Smooth muscle cell (in vitro differentiated cells): Measurements from ENCODE around the gene ASMTL. TPM values are rescaled to one million over a fixed set of nuclear protein-coding genes. Genes with fewer than 3 reads are reported as not detected.

ENCODE experiments used
- DNase-seq: peaks from one replicate; lab custom pipeline; 2025; ENCODE audit not compliant: unreplicated experiment; lab: John Stamatoyannopoulos, UW
- H2AFZ ChIP-seq: fragments of 200-600 bp; sonication (generic); 2 replicates; pipeline ENCODE4 v1.6.0; 2016; ENCODE audit warnings: antibody characterized with exemption, low read depth, mild to moderate bottlenecking
- H3F3A ChIP-seq: fragments of 200-600 bp; sonication (generic); 2 replicates; pipeline ENCODE4 v1.6.0; 2017; ENCODE audit warnings: antibody characterized with exemption, low read depth
- H3K27ac ChIP-seq: fragments of 200-600 bp; sonication (generic); 2 replicates; pipeline ENCODE4 v1.5.1; 2016; ENCODE audit warnings: low read depth, mild to moderate bottlenecking
- H3K27me3 ChIP-seq: fragments of 200-600 bp; sonication (generic); 2 replicates; pipeline ENCODE4 v1.6.1; 2016; ENCODE audit warnings: low read depth, mild to moderate bottlenecking
- H3K36me3 ChIP-seq: fragments of 200-600 bp; sonication (generic); 2 replicates; pipeline ENCODE4 v1.5.1; 2016; ENCODE audit warnings: low read depth
- H3K4me1 ChIP-seq: fragments of 200-600 bp; sonication (generic); 2 replicates; pipeline ENCODE4 v1.5.1; 2016; ENCODE audit warnings: low read depth
- H3K4me2 ChIP-seq: fragments of 200-600 bp; sonication (generic); 2 replicates; pipeline ENCODE4 v1.6.0; 2016; ENCODE audit warnings: mild to moderate bottlenecking
- H3K4me3 ChIP-seq: fragments of 200-600 bp; sonication (generic); 2 replicates; pipeline ENCODE4 v1.5.1; 2016; ENCODE audit warnings: mild to moderate bottlenecking
- H3K79me2 ChIP-seq: fragments of 200-600 bp; sonication (generic); 2 replicates; pipeline ENCODE4 v1.6.0; 2016; ENCODE audit warnings: low read depth, mild to moderate bottlenecking
- H3K9ac ChIP-seq: fragments of 200-600 bp; sonication (generic); 2 replicates; pipeline ENCODE4 v1.6.0; 2016; ENCODE audit warnings: low read depth
- H3K9me3 ChIP-seq: fragments of 200-600 bp; sonication (generic); replicated peaks from 2 replicates; pipeline ENCODE4 v1.5.1; 2016; ENCODE audit warnings: low read depth
- H4K20me1 ChIP-seq: fragments of 200-600 bp; sonication (generic); 2 replicates; pipeline ENCODE4 v1.6.0; 2016; ENCODE audit warnings: low read depth
- CTCF ChIP-seq: fragments of 200-600 bp; sonication (generic); IDR thresholded peaks from 2 replicates; pipeline ENCODE4 v1.5.1; 2017; ENCODE audit warnings: borderline replicate concordance, mild to moderate bottlenecking, antibody characterized with exemption; ENCODE audit not compliant: insufficient read depth, poor library complexity, severe bottlenecking
- WGBS: methylation state at CpG from one replicate; pipeline ENCODE4 v1.1.7; 2016; ENCODE audit warnings: low lambda C conversion rate; 5-methylcytosine and 5-hydroxymethylcytosine counted together
- polyA plus RNA-seq: library from polyadenylated mRNA; unstranded; fragments of >200 nt; fragmentation: Nextera tagmentation; extraction: Ambion mirVana; gene quantifications from 2 replicates; pipeline ENCODE4 v1.2.1, GENCODE V29; 2016
- total RNA-seq: library from RNA; depleted of rRNA; stranded (reverse); fragments of >200 nt; gene quantifications from 2 replicates; pipeline ENCODE4 v1.2.3, GENCODE V29; 2014

Gene ASMTL
- total and polyA plus RNA-seq, 2 experiments from 2014 or later: 20.0 to 50.5 TPM

GRCh38 chrX:1496076-1496475 is 43.4 kb upstream of the ASMTL start:
- Histone ChIP-seq H3K79me2 (no peaks in the 10 kb centered on the region), H3K27me3 (no peaks in the 10 kb centered on the region), H3K9me3 (no peaks in the 10 kb centered on the region), H3K36me3 (no peaks in the 10 kb centered on the region), H3K9ac (no peak overlapping the region), H3K4me1 (no peaks in the 10 kb centered on the region), H2AFZ (no peak overlapping the region), H3F3A (no peaks in the 10 kb centered on the region), H4K20me1 (no peaks in the 10 kb centered on the region), H3K27ac (no peak overlapping the region), H3K4me3 (no peak overlapping the region), H3K4me2 (no peak overlapping the region)
- WGBS: 84% methylated on average over 12 of the region's 12 CpGs
- TF ChIP-seq CTCF: no peak
- DNase-seq: no peak

GRCh38 chrX:1493877-1494510 is 41.3 kb upstream of the ASMTL start:
- Histone ChIP-seq H4K20me1 (no peaks in the 10 kb centered on the region), H3K27me3 (no peaks in the 10 kb centered on the region), H3F3A (no peaks in the 10 kb centered on the region), H3K79me2 (no peaks in the 10 kb centered on the region), H3K4me3 (no peak overlapping the region), H3K4me1 (no peaks in the 10 kb centered on the region), H3K9ac (no peak overlapping the region), H2AFZ (no peak overlapping the region), H3K9me3 (no peaks in the 10 kb centered on the region), H3K27ac (no peak overlapping the region), H3K4me2 (no peak overlapping the region), H3K36me3 (no peaks in the 10 kb centered on the region)
- WGBS: 61% methylated on average over 15 of the region's 15 CpGs
- DNase-seq: no peak
- TF ChIP-seq CTCF: no peak

- DNase-seq: no peak
- WGBS: 47% methylated on average over 15 of the region's 16 CpGs
- Histone ChIP-seq H3K4me2 (no peak overlapping the region), H3K4me3 (no peak overlapping the region), H3K4me1 (no peaks in the 10 kb centered on the region), H3K79me2 (no peaks in the 10 kb centered on the region), H3K9ac (no peak overlapping the region), H3F3A (no peaks in the 10 kb centered on the region), H3K9me3 (no peaks in the 10 kb centered on the region), H2AFZ (no peak overlapping the region), H3K27ac (no peak overlapping the region), H4K20me1 (no peaks in the 10 kb centered on the region), H3K36me3 (no peaks in the 10 kb centered on the region), H3K27me3 (no peaks in the 10 kb centered on the region)
- TF ChIP-seq CTCF: no peak
These were observed 40.7 kb upstream of the ASMTL start for GRCh38 chrX:1493412-1493811.

GRCh38 chrX:1492421-1493012 is 39.8 kb upstream of the ASMTL start:
- Histone ChIP-seq H4K20me1 (no peaks in the 10 kb centered on the region), H2AFZ (no peak overlapping the region), H3K79me2 (no peaks in the 10 kb centered on the region), H3K4me2 (no peak overlapping the region), H3K27me3 (no peaks in the 10 kb centered on the region), H3K27ac (no peak overlapping the region), H3K9me3 (no peaks in the 10 kb centered on the region), H3F3A (no peaks in the 10 kb centered on the region), H3K4me1 (no peaks in the 10 kb centered on the region), H3K4me3 (no peak overlapping the region), H3K9ac (no peak overlapping the region), H3K36me3 (no peaks in the 10 kb centered on the region)
- no peak for DNase-seq
- no peak for TF ChIP-seq CTCF
- WGBS: 94% methylated on average over 9 of the region's 9 CpGs
